ENCODE measurements around the gene LEF1.

DNA sequence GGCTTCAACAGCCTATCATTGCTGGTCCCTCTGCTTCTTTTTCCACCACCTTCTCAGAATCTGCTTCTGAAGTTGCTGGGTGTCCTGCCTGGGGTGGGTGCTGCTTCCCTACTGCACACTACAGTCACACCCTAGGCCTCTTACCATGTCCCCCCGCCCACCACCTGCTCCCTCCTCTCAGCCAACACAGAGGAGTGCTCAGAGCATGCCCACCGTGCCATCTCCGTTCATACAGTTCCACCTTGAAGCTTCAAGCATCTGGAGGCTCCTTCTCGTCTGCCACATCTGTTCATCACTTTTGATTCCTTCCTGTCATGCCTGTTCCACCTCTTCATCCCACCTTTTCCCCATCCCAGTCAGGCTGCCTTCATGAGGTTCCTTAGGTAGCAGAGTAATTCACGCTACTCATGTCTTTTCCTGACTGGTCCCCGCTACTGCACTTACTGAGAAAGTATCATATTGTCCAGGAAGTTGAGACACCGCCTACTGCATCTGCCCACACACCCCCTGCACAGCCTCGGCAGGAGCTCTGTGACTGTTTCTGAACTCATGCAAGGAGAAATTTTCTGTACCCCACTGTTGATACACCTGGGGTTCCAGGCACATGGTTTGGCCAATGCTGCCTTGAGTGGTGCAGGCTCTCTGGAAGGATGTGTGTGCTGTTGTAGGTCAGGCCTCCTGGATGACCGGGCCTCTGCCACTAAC is 139.6 kb downstream of the LEF1 start:
- no peak for TF ChIP-seq EZH2 (IDR thresholded peaks at IDR 0.05; ENCODE audit: borderline replicate concordance, insufficient read depth, low read depth, low read length, poor library complexity, severe bottlenecking)
- TF ChIP-seq, protein P1, sequence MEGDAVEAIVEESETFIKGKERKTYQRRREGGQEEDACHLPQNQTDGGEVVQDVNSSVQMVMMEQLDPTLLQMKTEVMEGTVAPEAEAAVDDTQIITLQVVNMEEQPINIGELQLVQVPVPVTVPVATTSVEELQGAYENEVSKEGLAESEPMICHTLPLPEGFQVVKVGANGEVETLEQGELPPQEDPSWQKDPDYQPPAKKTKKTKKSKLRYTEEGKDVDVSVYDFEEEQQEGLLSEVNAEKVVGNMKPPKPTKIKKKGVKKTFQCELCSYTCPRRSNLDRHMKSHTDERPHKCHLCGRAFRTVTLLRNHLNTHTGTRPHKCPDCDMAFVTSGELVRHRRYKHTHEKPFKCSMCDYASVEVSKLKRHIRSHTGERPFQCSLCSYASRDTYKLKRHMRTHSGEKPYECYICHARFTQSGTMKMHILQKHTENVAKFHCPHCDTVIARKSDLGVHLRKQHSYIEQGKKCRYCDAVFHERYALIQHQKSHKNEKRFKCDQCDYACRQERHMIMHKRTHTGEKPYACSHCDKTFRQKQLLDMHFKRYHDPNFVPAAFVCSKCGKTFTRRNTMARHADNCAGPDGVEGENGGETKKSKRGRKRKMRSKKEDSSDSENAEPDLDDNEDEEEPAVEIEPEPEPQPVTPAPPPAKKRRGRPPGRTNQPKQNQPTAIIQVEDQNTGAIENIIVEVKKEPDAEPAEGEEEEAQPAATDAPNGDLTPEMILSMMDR (IDR thresholded peaks at IDR 0.05): no peak

Measured in B cell (primary cell).